H1 (cell line): ENCODE data around the gene ZC3H6. TPM values are rescaled to one million over a fixed set of nuclear protein-coding genes. Genes with fewer than 3 reads are reported as not detected.

Source experiments
- BCL11A ChIP-seq, 2 experiments: IDR thresholded peaks; one replicate each; pipeline ENCODE4 v1.6.1; 2011; ENCODE audit warnings: low read depth in 2 of 2, low read length in 2 of 2, mild to moderate bottlenecking in 2 of 2
- BRCA1 ChIP-seq: IDR thresholded peaks from 2 replicates; pipeline ENCODE4 v1.6.1; 2012; ENCODE audit warnings: low read depth, low read length, improper control_type of control experiment
- CBX5 ChIP-seq: fragments of 300-800, 300-1000 bp; sonication (generic); IDR thresholded peaks from 2 replicates; pipeline ENCODE4 v1.7.1; 2016; ENCODE audit warnings: antibody characterized with exemption, low read length, low read depth
- EGR1 ChIP-seq: IDR thresholded peaks from 2 replicates; pipeline ENCODE4 v1.6.1; 2011; ENCODE audit warnings: low read depth, low read length, borderline replicate concordance
- GABPA ChIP-seq: IDR thresholded peaks from 2 replicates; pipeline ENCODE4 v1.6.1; 2011; ENCODE audit warnings: mild to moderate bottlenecking, low read length, moderate library complexity, borderline replicate concordance; ENCODE audit not compliant: insufficient read depth
- HDAC2 ChIP-seq, 2 experiments: fragments of 300-600 bp in 1 of 2; sonication (generic) in 1 of 2; IDR thresholded peaks; 2 replicates each; pipeline ENCODE4 v1.6.1; 2011 to 2012; ENCODE audit warnings: low read depth in 2 of 2, low read length in 2 of 2, mild to moderate bottlenecking in 2 of 2, moderate library complexity in 2 of 2, borderline replicate concordance in 1 of 2, inconsistent platforms in 1 of 2
- JUND ChIP-seq: IDR thresholded peaks from 2 replicates; pipeline ENCODE4 v1.6.1; 2011; ENCODE audit warnings: mild to moderate bottlenecking, improper control_type of control experiment, low read length
- MAFK ChIP-seq: IDR thresholded peaks from 2 replicates; pipeline ENCODE4 v1.6.1; 2012; ENCODE audit warnings: low read depth, mild to moderate bottlenecking, improper control_type of control experiment, low read length
- NRF1 ChIP-seq: IDR thresholded peaks from 2 replicates; pipeline ENCODE4 v1.6.1; 2011; ENCODE audit warnings: mild to moderate bottlenecking, low read depth, low read length, improper control_type of control experiment
- POU5F1 ChIP-seq: IDR thresholded peaks from 2 replicates; pipeline ENCODE4 v1.6.1; 2011; ENCODE audit warnings: low read depth, mild to moderate bottlenecking, low read length, moderate library complexity
- RNF2 ChIP-seq: fragments of 200-900, 300-1000 bp; sonication (generic); IDR thresholded peaks from 2 replicates; pipeline ENCODE4 v1.7.1; 2016; ENCODE audit warnings: borderline replicate concordance, low read depth, mild to moderate bottlenecking, antibody characterized with exemption, low read length; ENCODE audit not compliant: poor library complexity, severe bottlenecking; ENCODE audit errors: missing control alignments
- RXRA ChIP-seq: IDR thresholded peaks from 2 replicates; pipeline ENCODE4 v1.6.1; 2011; ENCODE audit warnings: low read depth, mild to moderate bottlenecking, low read length, moderate library complexity; ENCODE audit not compliant: insufficient read depth
- SIN3A ChIP-seq, 2 experiments: IDR thresholded peaks in 1 of 2; conservative IDR thresholded peaks in 1 of 2; 2 replicates each; pipeline ENCODE4 v1.6.1; 2011 to 2012; ENCODE audit warnings: low read length in 2 of 2, improper control_type of control experiment in 1 of 2, low read depth in 1 of 2, mild to moderate bottlenecking in 1 of 2
- SP1 ChIP-seq: IDR thresholded peaks from 2 replicates; pipeline ENCODE4 v1.6.1; 2011; ENCODE audit warnings: low read depth, low read length
- SP2 ChIP-seq: IDR thresholded peaks from 2 replicates; pipeline ENCODE4 v1.6.1; 2012; ENCODE audit warnings: mild to moderate bottlenecking, low read length, inconsistent platforms
- TAF7 ChIP-seq: optimal IDR thresholded peaks from 2 replicates; pipeline ENCODE3; 2011; ENCODE audit warnings: low read depth, mild to moderate bottlenecking, inconsistent platforms, low read length, moderate library complexity, borderline replicate concordance
- TBP ChIP-seq: IDR thresholded peaks from 2 replicates; pipeline ENCODE4 v1.6.1; 2011; ENCODE audit warnings: low read depth, low read length, improper control_type of control experiment
- TCF12 ChIP-seq: IDR thresholded peaks from 2 replicates; pipeline ENCODE4 v1.6.1; 2011; ENCODE audit warnings: low read depth, mild to moderate bottlenecking, low read length
- YY1 ChIP-seq: IDR thresholded peaks from 2 replicates; pipeline ENCODE4 v1.6.1; 2011; ENCODE audit warnings: low read depth, mild to moderate bottlenecking, low read length
- polyA plus RNA-seq, 7 experiments: library from polyadenylated mRNA; depleted of rRNA in 3 of 7; stranded (reverse) in 5 of 7; unstranded in 2 of 7; fragments of >200 nt in 5 of 7; fragments of 200-250 nt in 2 of 7; gene quantifications; 1 replicate in 5 of 7; 2 replicates in 1 of 7; 4 replicates in 1 of 7; pipeline versions ENCODE4 v1.2.1 to v1.2.3, GENCODE V29; 2011 to 2013; ENCODE audit warnings: missing spikeins in 2 of 7, mixed read lengths in 2 of 7
- total RNA-seq: library from RNA; stranded (reverse); fragmentation: NEBNext Ultra II Directional; extraction: Animal tissue kit (Norgen Biotek cat#: 25700); gene quantifications from 2 replicates; pipeline ENCODE4 v1.2.1, GENCODE V29; 2021
- TF ChIP-seq, protein P1 (sequence below): IDR thresholded peaks from 2 replicates; pipeline ENCODE4 v1.6.1; 2012; ENCODE audit warnings: inconsistent platforms
- TF ChIP-seq, protein P2 (sequence below): IDR thresholded peaks from 2 replicates; pipeline ENCODE4 v1.6.1; 2012; ENCODE audit warnings: low read length, inconsistent platforms

ZC3H6 gene
- total and polyA plus RNA-seq, 2 of the 8 experiments (the other 6 are each of a cell fraction or from before 2014, with no cell fraction given) = 1.4 to 6.9 TPM

DNA sequence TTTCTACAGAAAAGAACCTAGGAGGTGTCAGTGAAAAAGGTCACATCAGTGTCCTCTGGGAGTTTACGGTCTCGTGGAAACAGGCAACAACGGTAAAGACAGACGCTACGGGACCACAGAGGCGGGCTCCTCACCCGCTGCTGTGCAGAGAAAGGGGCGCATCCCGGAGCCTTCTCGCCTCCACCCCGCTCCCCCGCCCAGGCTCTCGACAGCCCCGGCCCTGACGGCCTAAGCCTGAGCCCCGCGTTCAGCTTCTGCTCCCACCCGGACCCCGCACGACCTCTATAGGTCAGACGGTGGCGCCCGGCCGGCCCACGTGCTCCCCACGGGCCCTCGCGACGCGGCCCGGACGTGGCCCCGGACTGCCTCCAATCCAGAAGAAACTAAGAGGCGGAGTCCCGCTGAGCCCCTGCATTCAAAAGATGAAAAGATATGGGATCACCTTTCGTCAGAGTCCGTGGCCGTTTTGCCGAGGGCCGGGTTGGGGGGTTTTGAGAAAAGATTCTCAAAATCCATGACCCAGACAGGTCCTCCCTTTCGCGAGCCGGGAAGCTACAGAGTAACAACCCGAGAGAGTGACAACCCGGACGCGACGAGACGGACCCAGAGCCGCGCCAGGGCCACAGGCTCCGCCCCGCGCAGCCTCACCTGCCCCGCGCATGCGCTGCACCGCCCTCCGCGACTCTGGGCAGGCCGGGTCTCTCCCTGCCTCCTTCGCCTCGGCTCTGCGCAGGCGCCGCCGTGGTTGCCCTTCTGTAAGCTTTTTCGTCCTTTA, 20.7 kb upstream of the ZC3H6 start, which contains the start of gene ZC3H8 (continued):
- no peak for TF ChIP-seq SP1
- TF ChIP-seq EGR1 = no peak
- TF ChIP-seq HDAC2 (IDR thresholded peaks at IDR 0.05; ENCODE audit: borderline replicate concordance in 1 of 2, low read depth in 2 of 2, low read length in 2 of 2) = no peak
- TF ChIP-seq MAFK = no peak
- no peak for TF ChIP-seq SP2
- no peak for TF ChIP-seq YY1
- TF ChIP-seq TCF12 = no peak
- TF ChIP-seq RXRA = no peak
- TF ChIP-seq TBP = no peak
- no peak for TF ChIP-seq RNF2
- TF ChIP-seq SIN3A (conservative IDR thresholded peaks at IDR 0.05 in 1 of 2, IDR thresholded peaks at IDR 0.05 in 1 of 2; ENCODE audit: low read depth in 1 of 2, low read length in 2 of 2) = 0 out of 4 replicates have a peak, but pooled peaks of 1 of the 2 experiments have one; percentile 61
- TF ChIP-seq GABPA = no peak
- TF ChIP-seq, protein P1, sequence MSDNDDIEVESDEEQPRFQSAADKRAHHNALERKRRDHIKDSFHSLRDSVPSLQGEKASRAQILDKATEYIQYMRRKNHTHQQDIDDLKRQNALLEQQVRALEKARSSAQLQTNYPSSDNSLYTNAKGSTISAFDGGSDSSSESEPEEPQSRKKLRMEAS = peak; percentile 77
- TF ChIP-seq BCL11A (IDR thresholded peaks at IDR 0.05; ENCODE audit: low read depth in 2 of 2, low read length in 2 of 2) = no peak
- TF ChIP-seq JUND = no peak
- TF ChIP-seq, protein P2, sequence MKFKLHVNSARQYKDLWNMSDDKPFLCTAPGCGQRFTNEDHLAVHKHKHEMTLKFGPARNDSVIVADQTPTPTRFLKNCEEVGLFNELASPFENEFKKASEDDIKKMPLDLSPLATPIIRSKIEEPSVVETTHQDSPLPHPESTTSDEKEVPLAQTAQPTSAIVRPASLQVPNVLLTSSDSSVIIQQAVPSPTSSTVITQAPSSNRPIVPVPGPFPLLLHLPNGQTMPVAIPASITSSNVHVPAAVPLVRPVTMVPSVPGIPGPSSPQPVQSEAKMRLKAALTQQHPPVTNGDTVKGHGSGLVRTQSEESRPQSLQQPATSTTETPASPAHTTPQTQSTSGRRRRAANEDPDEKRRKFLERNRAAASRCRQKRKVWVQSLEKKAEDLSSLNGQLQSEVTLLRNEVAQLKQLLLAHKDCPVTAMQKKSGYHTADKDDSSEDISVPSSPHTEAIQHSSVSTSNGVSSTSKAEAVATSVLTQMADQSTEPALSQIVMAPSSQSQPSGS = no peak
- peak; percentile 99 for TF ChIP-seq NRF1
- no peak for TF ChIP-seq POU5F1
- TF ChIP-seq BRCA1 = no peak
- no peak for TF ChIP-seq TAF7
- no peak for TF ChIP-seq CBX5
